Spinal cord (tissue), 10 donors: Measurements from ENCODE around the gene FDXR. TPM values are rescaled to one million over a fixed set of nuclear protein-coding genes. Genes with fewer than 3 reads are reported as not detected.
A peak's percentile ranks its signal among the peaks of the same experiment; 100 is the strongest.
"Not testable (repeated sequence)": the region's sequence is repeated elsewhere in the genome, so short reads cannot be mapped to it uniquely, and the experiment has no call there.

Experiments used
- DNase-seq, 6 donors: peaks; one replicate each; pipeline versions ENCODE4 v3.0.0 to v3.0.0-alpha.2; 2013 to 2015; ENCODE audit warnings: low spot score in 6 of 6, low read depth in 4 of 6
- H3K27ac ChIP-seq: one replicate; pipeline ENCODE4 v1.5.1; 2013; ENCODE audit warnings: low read depth, low read length, control low read depth
- H3K27me3 ChIP-seq: one replicate; pipeline ENCODE4 v1.6.1; 2013; ENCODE audit warnings: low read length; ENCODE audit not compliant: control insufficient read depth, insufficient read depth
- H3K36me3 ChIP-seq: one replicate; pipeline ENCODE4 v1.6.1; 2013; ENCODE audit warnings: low read length; ENCODE audit not compliant: control insufficient read depth, insufficient read depth
- H3K4me1 ChIP-seq: one replicate; pipeline ENCODE4 v1.6.1; 2013; ENCODE audit warnings: low read length; ENCODE audit not compliant: control insufficient read depth, insufficient read depth
- H3K4me3 ChIP-seq: one replicate; pipeline ENCODE4 v1.5.1; 2013; ENCODE audit warnings: low read depth, low read length, control low read depth
- H3K9me3 ChIP-seq: one replicate; pipeline ENCODE4 v1.6.1; 2013; ENCODE audit warnings: low read length; ENCODE audit not compliant: control insufficient read depth, insufficient read depth
- WGBS: methylation state at CpG from one replicate; pipeline ENCODE4 v1.1.5; 2013; ENCODE audit warnings: missing lambda C conversion rate; ENCODE audit not compliant: insufficient coverage; 5-methylcytosine and 5-hydroxymethylcytosine counted together
- polyA plus RNA-seq, 2 donors: library from polyadenylated mRNA; unstranded; fragments of 120-200 nt; gene quantifications; one replicate each; pipeline ENCODE4 v1.2.1, GENCODE V29; 2013; ENCODE audit not compliant: insufficient read length in 2 of 2
- total RNA-seq, 2 donors: library from RNA; depleted of rRNA in 1 of 2; stranded (reverse); fragments of 120-200 nt in 1 of 2; fragments of >200 nt in 1 of 2; gene quantifications; one replicate each; pipeline versions ENCODE4 v1.2.3 to v1.2.4, GENCODE V29; 2013 to 2014
- donor health status: healthy.

Gene FDXR
- total and polyA plus RNA-seq, 4 donors = 3.0 to 11.3 (median 8.6) TPM

DNA sequence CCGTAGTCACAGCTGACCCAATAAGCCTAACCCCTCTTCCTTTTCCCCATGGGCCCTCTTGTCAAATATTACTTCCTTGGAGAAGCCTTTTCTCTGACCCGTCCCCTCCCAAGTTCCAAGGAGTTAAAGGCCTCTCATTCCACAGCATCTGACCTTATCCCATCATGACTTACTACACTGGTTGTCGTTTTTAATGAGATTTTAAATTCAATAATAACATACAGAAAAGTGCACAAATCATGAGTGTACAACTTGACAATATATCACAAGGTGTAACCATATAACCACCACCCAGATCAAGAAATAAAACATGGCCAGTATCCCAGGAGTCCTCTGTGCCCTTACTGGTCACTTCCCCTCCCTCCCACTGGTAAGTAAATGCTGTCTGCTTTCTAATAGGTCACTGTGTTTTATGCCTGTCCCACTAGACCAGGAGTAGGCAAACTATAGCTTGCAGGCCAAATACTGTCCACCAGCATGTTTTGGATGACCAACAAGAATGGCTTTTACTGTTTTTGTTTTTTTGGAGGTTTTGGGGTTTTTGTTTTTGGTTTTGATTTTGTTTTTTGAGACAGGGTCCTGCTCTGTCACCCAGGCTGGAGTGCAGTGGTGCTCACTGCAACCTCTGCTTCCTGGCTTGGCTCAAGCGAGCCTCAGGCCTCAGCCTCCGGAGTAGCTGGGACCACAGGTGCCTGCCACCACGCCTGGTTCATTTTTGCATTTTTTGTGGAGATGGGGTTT is 1.2 kb upstream of the FDXR start:
- DNase-seq = no peak
- peaks cover 15% of the 10 kb centered on the region for H3K4me1 ChIP-seq
- H3K4me3 ChIP-seq = peak overlapping the region; percentile 81
- no peaks in the 10 kb centered on the region for H3K9me3 ChIP-seq
- peaks cover 6% of the 10 kb centered on the region for H3K36me3 ChIP-seq
- peak overlapping the region; percentile 86 for H3K27ac ChIP-seq
- WGBS = 78% methylated on average over 4 of the region's 6 CpGs
- H3K27me3 ChIP-seq = no peaks in the 10 kb centered on the region

DNA sequence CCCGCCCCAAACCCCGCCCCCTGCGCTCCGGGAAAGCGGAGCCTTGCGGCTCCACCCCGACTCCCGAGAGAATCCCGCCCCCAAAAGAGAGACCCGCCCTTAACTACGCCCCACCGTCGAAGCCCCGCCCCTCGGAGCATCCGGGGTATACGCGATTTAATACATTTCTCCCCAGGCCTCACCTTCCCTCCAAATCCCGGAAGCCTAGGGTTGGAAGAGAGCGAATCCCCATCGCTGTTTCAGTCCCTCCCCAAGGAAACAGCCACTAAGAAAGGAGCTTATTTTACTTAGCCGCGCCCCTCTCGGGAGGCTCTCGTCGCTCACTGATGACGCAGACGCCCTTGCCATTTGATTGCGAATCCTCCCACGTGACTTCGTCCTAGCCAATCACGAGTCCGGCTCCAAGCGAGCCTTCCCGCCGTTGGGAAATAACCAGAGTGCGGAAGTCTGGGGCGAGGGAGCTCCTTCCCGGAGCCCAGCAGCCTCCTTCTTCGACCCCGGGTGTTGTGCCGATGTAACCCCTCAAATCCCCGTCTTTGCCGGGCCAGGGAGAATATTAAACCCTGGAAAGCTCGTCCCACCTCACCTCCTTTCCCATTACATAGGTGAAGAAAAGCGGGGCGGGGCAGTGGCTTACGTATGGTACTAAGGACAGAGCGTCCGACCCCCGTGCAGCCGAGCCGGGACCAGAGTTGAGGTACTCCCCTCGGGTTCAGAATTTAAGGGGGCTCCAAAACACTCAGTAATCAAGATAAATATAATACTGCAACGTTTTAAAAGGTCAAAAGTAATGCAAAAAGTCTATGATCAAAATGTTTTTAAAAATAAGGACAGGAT is 461 bp upstream of the FDXR start:
- Histone ChIP-seq H3K9me3 (no peaks in the 10 kb centered on the region), H3K4me3 (peak overlapping the region; percentile 81), H3K4me1 (peaks cover 15% of the 10 kb centered on the region), H3K36me3 (peaks cover 6% of the 10 kb centered on the region), H3K27me3 (no peaks in the 10 kb centered on the region), H3K27ac (peak overlapping the region; percentile 86)
- WGBS = 0% methylated on average over 26 of the region's 55 CpGs
- peak; percentile 99 to 100 (median 100) for DNase-seq

DNA sequence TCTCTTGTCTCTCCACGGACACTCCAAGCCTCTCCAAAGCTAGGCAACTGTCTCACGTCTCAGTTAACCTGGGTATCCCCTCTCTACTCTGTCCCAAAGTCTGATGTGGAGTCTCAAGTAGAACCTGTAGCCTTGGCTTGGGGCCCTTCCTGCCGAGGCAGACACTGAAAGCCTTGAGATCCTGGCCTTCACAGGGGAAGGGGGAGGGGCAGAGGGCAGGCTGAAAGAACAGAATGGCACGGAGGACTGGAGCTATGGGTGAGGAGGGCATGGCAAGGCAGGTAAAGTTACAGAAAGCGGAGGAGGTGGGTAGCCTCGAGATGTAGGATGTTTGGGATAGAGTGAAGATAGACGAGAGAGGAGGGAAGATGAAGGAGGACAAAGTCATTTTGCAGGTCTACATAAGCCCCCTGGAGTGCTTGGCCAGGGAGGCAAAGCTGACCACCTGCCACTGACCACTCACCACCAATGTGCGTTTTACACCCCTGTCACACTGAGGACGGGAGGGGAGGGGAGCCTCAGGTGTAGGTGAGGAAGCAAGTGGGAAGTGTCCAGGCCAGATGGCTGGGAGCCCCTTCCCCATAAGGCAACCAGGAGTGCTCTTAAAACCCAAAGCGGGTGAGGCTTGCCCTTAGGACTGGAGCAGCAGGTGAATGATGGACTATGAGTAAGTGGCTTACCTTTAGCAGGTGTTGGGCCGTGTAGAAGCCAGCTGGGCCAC is 1.3 kb downstream of the FDXR start:
- no peak overlapping the region for H3K4me3 ChIP-seq
- WGBS = 76% methylated on average over 8 of the region's 11 CpGs

DNA sequence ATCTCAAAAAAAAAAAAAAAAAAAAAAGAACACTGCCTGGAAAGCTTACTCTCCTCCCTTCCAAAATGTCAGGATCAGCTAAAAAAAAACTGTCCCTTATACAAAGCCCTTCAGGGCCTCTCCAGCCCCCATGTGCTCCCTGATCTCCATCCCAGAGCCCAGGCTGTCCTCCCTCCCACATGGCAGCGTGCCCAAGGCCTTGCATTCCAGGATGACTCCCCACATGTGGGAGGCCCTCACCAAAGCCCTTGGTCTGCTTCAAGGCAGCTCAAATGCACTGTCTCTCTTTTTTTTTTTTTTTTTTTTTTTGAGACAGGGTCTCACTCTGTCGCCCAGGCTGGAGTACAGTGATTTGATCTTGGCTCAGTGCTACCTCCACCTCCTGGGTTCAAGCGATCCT is 2.3 kb downstream of the FDXR start:
- peak in 1 of 6 donors; percentile 44 for DNase-seq
- Histone ChIP-seq H3K27me3 (no peaks in the 10 kb centered on the region), H3K4me3 (no peak overlapping the region), H3K27ac (no peak overlapping the region), H3K9me3 (no peaks in the 10 kb centered on the region), H3K36me3 (peaks cover 17% of the 10 kb centered on the region), H3K4me1 (peaks cover 15% of the 10 kb centered on the region)
- WGBS = 100% methylated on average over 1 of the region's 3 CpGs

More for the DNA sequence above, 1.3 kb downstream of the FDXR start:
- Histone ChIP-seq H3K9me3 (no peaks in the 10 kb centered on the region), H3K27me3 (no peaks in the 10 kb centered on the region), H3K36me3 (peaks cover 9% of the 10 kb centered on the region), H3K27ac (no peak overlapping the region), H3K4me1 (peaks cover 15% of the 10 kb centered on the region)
- no peak for DNase-seq

DNA sequence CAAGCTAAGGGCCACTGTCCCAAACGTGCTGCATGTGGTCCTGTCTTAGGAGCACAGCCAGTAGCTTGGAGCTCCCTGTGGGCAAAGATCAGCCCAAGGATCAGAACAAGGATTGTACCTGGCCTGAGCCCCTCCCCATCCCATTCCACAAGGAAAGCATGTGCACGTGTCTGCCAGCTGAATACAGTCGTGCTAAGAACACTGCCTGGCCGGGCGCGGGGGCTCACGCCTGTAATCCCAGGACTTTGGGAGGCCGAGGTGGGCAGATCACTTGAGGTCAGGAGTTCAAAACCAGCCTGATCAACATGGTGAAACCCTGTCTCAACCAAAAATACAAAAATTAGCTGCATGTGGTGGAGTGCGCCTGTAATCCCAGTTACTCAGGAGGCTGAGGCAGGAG is 2.8 kb downstream of the FDXR start:
- peaks cover 17% of the 10 kb centered on the region for H3K36me3 ChIP-seq
- WGBS = 86% methylated on average over 7 of the region's 9 CpGs
- not testable (repeated sequence) for H3K4me3 ChIP-seq, H3K27ac ChIP-seq, DNase-seq, H3K9me3 ChIP-seq, H3K27me3 ChIP-seq
- H3K4me1 ChIP-seq = peaks cover 15% of the 10 kb centered on the region

DNA sequence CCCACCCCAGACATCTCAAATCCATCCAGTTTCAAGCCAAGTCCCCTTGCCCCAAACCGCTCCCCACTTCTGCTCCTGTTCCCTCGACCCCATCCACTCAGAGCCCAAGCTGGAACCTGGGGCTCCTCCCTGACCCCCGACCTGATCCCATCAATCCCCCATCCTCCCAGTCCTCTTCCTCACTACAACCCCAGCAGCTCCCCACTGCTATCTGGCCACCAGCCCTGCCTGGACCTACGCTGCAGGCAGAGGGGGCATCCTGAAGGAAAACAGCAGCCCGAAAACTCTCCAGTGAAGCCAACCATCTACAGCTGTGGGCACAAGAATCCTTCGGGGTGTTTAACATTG is 3.9 kb downstream of the FDXR start:
- H3K9me3 ChIP-seq = no peaks in the 10 kb centered on the region
- WGBS = 83% methylated on average over 6 of the region's 6 CpGs
- no peak overlapping the region for H3K4me3 ChIP-seq
- DNase-seq = no peak
- H3K27ac ChIP-seq = no peak overlapping the region
- H3K36me3 ChIP-seq = peaks cover 24% of the 10 kb centered on the region
- H3K27me3 ChIP-seq = no peaks in the 10 kb centered on the region
- H3K4me1 ChIP-seq = peaks cover 20% of the 10 kb centered on the region

DNA sequence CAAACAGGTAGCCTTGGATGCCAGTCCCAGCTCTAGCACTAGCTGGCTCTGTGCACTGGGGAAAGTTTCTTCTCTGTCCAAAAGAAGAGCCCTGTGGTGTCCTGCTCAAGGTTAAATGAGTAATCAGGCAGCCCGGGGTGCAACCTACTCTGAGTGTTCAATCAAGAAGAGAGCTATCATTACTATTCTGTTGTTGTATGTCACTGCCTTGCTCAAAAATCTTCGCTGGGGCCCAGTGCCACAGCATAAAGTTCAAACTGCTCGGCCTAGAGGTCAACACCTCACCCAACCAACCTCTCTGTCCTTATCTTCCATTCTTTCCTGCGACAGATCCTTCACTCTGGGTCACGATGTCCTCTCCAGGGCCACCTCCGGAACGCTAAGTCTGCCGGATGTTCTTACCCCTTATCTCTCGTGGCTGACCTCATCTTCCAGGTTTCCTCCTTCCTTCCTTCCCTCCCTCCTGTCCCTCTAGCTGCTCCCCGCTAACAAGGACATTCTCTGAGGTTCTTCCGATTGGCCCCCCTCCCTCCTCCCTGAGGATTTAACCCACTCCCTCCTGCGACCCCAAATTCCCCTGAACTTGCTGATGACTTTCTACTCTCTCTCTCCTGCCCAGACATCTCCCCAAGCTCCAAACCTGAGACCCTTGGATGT is 4.4 kb downstream of the FDXR start:
- no peaks in the 10 kb centered on the region for H3K9me3 ChIP-seq
- peaks cover 26% of the 10 kb centered on the region for H3K36me3 ChIP-seq
- H3K4me1 ChIP-seq = peaks cover 17% of the 10 kb centered on the region
- WGBS = 79% methylated on average over 12 of the region's 12 CpGs
- no peak overlapping the region for H3K27ac ChIP-seq
- H3K4me3 ChIP-seq = no peak overlapping the region
- H3K27me3 ChIP-seq = no peaks in the 10 kb centered on the region
- no peak for DNase-seq

DNA sequence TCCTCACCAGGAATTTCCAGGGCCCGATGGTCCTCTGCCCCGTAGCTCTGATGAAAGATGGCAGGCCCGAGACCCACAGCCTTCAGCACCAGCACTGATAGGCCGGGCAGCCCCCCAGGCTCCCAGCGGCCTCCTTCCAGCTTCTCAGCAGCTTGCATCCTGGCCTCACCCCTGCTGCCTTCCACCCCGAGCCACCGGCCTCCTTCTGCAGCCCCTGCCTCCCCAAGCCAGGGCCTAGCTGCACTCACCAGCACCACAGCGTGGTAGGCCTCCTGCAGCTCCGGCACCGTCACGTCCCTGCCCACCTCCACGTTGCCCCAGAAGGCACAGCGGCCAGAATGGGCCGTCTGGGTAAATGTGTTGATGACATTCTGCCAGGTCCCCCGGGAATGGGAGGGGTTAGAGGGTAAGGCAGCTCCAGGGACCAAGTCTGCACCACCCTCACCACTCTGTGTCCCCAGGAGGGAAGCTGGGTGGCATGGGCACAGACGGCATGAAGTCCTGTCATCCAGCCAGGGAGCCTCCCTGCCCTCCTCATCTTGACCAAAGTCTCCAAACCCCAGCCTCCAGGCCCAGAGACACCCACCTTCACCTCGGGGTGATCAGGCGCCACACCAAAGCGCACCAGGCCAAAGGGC is 6.5 kb downstream of the FDXR start:
- WGBS = 89% methylated on average over 13 of the region's 19 CpGs
- H3K36me3 ChIP-seq = peaks cover 33% of the 10 kb centered on the region
- H3K9me3 ChIP-seq = no peaks in the 10 kb centered on the region
- peaks cover 11% of the 10 kb centered on the region for H3K4me1 ChIP-seq
- no peak for DNase-seq
- no peak overlapping the region for H3K4me3 ChIP-seq
- no peak overlapping the region for H3K27ac ChIP-seq
- peaks cover 11% of the 10 kb centered on the region for H3K27me3 ChIP-seq
